ENCODE measurements around the gene LPP.

DNA sequence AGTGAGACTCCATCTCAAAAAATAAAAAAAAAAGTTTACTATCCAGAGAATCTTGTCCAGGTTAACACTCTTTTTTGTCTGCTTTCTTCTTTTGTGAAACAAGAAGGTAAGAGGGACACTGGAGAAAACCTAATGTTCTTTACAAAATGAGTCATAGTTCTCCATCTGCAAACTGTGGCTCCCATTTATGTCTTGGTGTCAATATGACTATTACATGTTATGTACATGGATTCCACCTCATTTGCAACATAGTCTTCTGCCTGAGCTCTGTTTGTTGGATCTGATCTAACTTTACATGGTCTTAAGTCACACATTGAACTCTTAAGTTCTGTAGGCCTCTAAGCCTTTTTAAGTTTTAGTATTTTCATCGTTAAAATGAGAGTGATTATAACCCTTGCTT is 596.7 kb downstream of the LPP start:
- TF ChIP-seq ARNT (IDR thresholded peaks at IDR 0.05), result no peak
- TF ChIP-seq HDGF (IDR thresholded peaks at IDR 0.05; ENCODE audit: borderline replicate concordance), result no peak
- TF ChIP-seq ZNF384 (IDR thresholded peaks at IDR 0.05), result no peak
- TF ChIP-seq, protein P1, sequence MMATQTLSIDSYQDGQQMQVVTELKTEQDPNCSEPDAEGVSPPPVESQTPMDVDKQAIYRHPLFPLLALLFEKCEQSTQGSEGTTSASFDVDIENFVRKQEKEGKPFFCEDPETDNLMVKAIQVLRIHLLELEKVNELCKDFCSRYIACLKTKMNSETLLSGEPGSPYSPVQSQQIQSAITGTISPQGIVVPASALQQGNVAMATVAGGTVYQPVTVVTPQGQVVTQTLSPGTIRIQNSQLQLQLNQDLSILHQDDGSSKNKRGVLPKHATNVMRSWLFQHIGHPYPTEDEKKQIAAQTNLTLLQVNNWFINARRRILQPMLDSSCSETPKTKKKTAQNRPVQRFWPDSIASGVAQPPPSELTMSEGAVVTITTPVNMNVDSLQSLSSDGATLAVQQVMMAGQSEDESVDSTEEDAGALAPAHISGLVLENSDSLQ (IDR thresholded peaks at IDR 0.05), result no peak
- TF ChIP-seq LEF1 (IDR thresholded peaks at IDR 0.05; ENCODE audit: borderline replicate concordance), result no peak
- TF ChIP-seq NFRKB (IDR thresholded peaks at IDR 0.05), result no peak
- TF ChIP-seq SP1 (IDR thresholded peaks at IDR 0.05), result no peak
